Raji (cell line): ENCODE measurements around the gene TEX2.

Source experiments
- POLR2A ChIP-seq: IDR thresholded peaks from 2 replicates; pipeline ENCODE4 v1.6.1; 2011; ENCODE audit warnings: low read depth, low read length, control low read depth; ENCODE audit not compliant: insufficient read depth

Gene TEX2

GRCh38 chr17:64155129-64155528 lies 107.9 kb downstream of the TEX2 start:
- TF ChIP-seq POLR2A = no peak

DNA sequence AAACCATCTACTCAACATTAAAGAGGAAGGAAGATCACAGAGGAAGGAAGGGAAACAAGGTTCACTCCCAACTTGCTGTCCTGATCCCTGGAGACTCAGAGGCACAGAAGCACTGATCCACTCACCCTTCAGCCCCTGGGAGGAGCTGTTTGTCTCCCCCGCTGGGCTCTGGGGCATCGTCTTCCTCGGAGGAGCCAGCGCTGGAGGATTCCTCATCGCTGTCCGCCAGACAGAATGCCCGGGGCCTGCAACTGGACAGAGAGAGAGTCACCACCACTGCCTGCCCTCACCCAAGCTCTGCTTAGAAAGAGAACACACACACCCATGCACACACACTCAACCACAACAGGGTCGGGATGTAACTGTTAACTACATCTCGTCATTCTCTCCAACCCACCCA lies 108.3 kb downstream of the TEX2 start:
- TF ChIP-seq POLR2A = no peak

- no peak for TF ChIP-seq POLR2A
Measured at GRCh38 chr17:64154313-64154695, 108.8 kb downstream of the TEX2 start.

GRCh38 chr17:64153565-64154312 lies 109.3 kb downstream of the TEX2 start:
- no peak for TF ChIP-seq POLR2A

DNA sequence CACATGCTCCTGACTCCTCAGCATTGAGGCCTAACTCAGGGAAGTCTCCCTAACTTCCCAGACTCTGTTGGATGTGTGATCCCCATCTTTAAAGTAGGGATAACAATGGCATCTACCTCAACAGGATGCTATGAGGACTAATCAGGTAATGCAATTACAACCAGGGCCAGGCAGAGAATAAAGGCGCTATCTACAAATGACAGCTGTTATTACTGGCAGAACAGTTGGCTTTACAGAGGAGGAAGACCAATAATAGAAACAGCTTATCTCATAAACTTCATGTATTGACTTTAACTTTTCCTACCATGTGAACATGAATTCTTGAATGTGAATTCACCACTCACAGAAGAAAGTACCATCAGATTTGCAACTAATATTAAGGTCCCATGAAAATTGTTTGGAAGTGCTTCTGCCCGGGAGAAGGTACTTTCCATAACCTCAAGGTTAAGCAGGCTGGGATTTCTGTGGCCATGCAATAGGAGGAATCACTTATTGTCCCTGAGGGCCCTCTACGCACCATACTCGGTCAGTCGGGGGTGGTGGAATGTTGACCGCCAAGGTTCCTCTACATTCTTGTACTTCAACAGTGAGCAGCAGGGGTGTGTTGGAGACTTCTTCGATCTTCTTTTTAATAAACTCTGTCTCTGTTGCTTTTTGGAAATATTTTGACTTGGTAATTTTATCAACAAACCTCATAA lies 110.5 kb downstream of the TEX2 start:
- no peak for TF ChIP-seq POLR2A

DNA sequence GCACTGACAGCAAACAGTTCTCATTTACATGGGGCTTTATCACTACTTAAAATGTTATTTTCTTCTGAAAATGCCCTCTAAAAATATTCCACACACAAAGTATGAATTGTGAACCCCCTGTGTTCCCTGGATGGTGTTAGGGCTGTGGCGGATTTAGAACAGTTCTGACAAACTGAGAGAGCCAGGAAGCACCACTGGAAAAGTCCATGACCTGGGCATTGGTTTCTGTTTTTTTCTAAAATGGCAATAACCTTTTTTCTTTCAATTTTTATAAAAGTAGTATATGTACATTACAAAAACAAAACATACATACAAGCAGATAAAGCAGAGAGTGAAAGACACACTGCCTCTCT lies 112.1 kb downstream of the TEX2 start:
- TF ChIP-seq POLR2A = no peak

- no peak for TF ChIP-seq POLR2A
Measured at GRCh38 chr17:64150237-64151015, 112.6 kb downstream of the TEX2 start.

- TF ChIP-seq POLR2A = no peak
Measured at GRCh38 chr17:64149196-64149595, 113.9 kb downstream of the TEX2 start.

DNA sequence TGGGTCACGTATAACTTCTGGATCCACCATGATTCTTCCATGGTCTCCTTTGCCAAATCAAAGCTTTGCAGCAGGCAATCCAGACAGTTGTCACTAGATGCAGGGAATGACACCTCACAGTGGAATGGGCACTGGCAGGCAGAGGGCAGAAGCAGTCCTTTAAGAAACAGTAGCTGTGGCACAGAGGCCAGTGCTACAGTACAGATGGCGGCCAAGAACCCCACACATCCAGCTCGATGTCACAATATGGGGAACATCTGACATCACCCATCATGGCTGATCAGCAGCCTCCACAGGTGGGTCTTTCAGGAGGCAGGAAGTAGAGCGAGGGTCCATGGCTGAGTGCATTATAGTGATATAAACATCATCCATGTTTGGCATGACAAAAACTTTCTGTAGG lies 114.4 kb downstream of the TEX2 start:
- peak; percentile 70 for TF ChIP-seq POLR2A

GRCh38 chr17:64148017-64148631 lies 114.9 kb downstream of the TEX2 start:
- TF ChIP-seq POLR2A = peak; percentile 66

GRCh38 chr17:64147110-64148016 lies 115.7 kb downstream of the TEX2 start:
- TF ChIP-seq POLR2A = peak; percentile 78

GRCh38 chr17:64146418-64147109 lies 116.5 kb downstream of the TEX2 start:
- TF ChIP-seq POLR2A = no peak

DNA sequence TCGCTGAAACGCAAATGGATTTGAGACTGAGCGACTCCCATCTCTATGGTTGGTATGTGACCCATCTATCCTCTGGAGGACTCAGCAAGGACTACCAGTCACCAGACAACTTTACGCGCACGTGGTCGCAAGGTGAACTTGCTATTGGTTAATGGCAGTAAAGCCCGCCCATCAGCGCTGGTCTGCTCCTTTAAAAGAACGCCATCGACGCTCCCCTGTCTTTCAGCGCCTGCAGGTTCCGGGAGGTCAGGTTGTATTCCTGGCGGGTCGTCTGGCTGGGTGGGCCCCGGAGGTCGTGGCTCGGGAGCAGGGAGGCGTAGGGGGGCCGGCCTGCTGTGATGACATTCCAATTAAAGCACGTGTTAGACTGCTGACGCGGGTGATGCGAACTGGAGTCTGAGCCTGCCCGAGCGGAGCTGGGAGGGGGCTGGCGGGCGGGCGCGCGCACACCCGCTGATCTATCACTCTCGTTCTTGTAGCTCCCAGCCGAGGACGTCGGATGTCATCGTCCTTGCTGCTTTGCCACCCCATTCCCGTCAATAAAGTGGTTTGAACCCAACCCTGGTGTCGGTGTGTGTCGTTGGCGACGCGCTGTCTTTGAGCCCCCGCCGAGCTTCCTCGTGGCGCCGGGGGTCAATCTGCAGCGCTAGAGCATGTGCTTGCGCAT lies 117.2 kb downstream of the TEX2 start:
- peak; percentile 100 for TF ChIP-seq POLR2A
